GM12801 (cell line): ENCODE measurements around the gene LHPP.

Experiments
- CTCF ChIP-seq: IDR thresholded peaks from one replicate; pipeline ENCODE4 v1.5.1; 2011; ENCODE audit warnings: control low read depth; ENCODE audit not compliant: insufficient read length; ENCODE audit errors: extremely low read depth

The LHPP gene

GRCh38 chr10:124544711-124545110, 83.1 kb downstream of the LHPP start:
- TF ChIP-seq CTCF, result no peak

GRCh38 chr10:124545351-124546054, 83.9 kb downstream of the LHPP start:
- TF ChIP-seq CTCF, result no peak

GRCh38 chr10:124546055-124546369, 84.4 kb downstream of the LHPP start:
- no peak for TF ChIP-seq CTCF

- TF ChIP-seq CTCF, result no peak
Observed at GRCh38 chr10:124546957-124547646, 85.5 kb downstream of the LHPP start.

- TF ChIP-seq CTCF, result no peak
Observed at GRCh38 chr10:124547647-124548168, 86.1 kb downstream of the LHPP start.

GRCh38 chr10:124550293-124551034, 88.8 kb downstream of the LHPP start:
- no peak for TF ChIP-seq CTCF

GRCh38 chr10:124551097-124551496, 89.5 kb downstream of the LHPP start:
- no peak for TF ChIP-seq CTCF
